Smooth muscle cell of trachea (primary cell): Measurements from ENCODE around the gene CHEK2. TPM values are rescaled to one million over a fixed set of nuclear protein-coding genes. Genes with fewer than 3 reads are reported as not detected.

ENCODE experiments used
- total RNA-seq: library from RNA; depleted of rRNA; stranded (reverse); fragments of >200 nt; gene quantifications from 2 replicates; pipeline ENCODE4 v1.2.1, GENCODE V29; 2014

Gene CHEK2
- 16.9 and 26.0 TPM in 2 replicates for total RNA-seq

DNA sequence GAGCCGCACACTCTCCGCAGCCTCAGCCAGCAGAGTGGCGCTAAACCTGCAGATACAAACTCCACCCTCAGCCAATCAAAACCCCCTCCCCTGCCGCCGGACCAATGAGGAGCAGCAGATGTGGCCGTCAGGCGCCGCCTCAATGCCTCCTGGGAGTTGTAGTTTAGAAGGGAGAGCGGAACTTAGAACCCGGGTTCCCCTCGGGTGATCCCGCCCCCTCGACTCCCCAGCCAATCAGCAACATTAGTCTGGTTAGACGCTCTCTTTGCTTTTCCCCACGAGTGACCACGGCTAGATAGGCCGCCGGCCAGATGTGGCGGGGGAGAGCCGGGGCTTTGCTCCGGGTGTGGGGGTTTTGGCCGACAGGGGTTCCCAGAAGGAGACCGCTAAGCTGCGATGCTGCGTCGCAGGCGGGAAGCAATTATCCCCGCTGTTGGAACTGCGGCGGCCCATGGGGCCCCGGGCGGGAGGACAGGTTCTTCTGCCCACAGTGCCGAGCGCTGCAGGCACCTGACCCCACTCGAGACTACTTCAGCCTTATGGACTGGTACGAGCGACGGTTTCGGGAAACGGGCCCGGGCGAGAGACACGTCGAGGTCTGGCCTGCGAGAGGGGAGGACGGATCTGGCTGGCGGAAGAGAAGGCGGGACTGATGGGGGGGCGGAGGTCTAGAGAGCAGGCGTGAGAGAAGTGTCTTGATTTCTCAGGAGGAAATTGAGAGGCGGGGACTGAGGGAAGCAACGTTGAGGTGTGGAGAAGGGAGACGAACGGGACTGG is at the start of gene CHEK2, which contains the start of gene HSCB:
Gene CHEK2 (minus strand): TSS at position 36 of the 777 bp plus-strand sequence. CDS start 7,099 bp downstream, outside the sequence.
Gene HSCB (plus strand): TSS at position 255 of the 777 bp plus-strand sequence. CDS start 57 bp downstream, at position 312.

DNA sequence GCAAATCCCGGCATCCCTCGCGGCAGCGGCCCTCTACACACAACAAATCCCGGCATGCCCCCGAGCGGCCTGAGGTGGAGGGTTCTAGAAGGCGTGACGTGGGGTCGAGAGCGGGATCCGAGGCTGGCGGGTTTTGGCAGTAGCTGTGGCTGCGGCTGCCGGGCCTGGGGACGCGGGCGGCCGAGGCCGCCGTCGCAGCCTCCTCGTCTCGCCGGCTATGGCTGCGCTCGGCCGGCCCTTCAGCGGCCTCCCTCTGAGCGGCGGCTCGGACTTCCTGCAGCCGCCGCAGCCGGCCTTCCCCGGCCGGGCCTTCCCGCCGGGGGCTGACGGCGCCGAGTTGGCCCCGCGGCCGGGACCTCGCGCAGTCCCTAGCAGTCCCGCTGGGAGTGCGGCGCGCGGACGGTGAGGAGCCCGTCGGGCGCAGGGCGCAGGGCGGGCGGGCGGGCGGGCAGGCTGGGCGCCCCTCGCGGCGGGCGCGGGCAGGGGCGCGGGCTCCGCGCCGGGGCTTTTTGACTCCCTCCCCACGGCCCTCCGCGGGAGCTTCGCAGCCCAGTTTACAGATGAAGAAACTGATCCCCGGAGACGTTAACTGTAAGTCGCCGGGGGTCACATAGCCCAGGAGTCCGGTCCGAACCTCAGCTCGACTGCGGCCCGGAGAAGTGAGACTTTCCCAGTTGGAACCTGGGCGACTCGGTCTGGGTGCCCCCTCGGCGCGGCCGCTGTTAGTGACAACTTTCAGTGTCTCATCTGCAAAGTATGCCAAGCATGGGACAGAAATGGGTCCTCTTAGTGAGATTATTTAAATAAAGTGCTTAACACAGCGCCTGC is 31.2 kb upstream of the CHEK2 start, which contains the start of gene CCDC117:
Gene CCDC117 (plus strand): TSS at position 63 of the 828 bp plus-strand sequence. CDS start 155 bp downstream, at position 218.

GRCh38 chr22:28679611-28680287 is 61.9 kb downstream of the CHEK2 start, which contains the start of gene TTC28:
TSS of gene TTC28 (minus strand) at chr22:28679840. CDS start at chr22:28679723, 117 bp downstream.

Other genes with a start within 250 kb of the CHEK2 start
- 31.4 and 40.0 TPM in 2 replicates for gene TTC28, start 62.0 kb downstream of the CHEK2 start, total RNA-seq
- gene HSCB, start 219 bp upstream of the CHEK2 start, total RNA-seq = 13.4 and 28.8 TPM in 2 replicates
- gene CCDC117, start 30.9 kb upstream of the CHEK2 start, total RNA-seq = 15.7 and 17.0 TPM in 2 replicates
- 131 and 144 TPM in 2 replicates for gene XBP1, start 58.7 kb upstream of the CHEK2 start, total RNA-seq
- 3.5 and 6.1 TPM in 2 replicates for gene ZNRF3, start 141.8 kb upstream of the CHEK2 start, total RNA-seq